Neural progenitor cell (in vitro differentiated cells): ENCODE results near the gene TMEFF2.

ENCODE experiments used
- CTCF ChIP-seq: fragments of 200-600 bp; sonication (generic); IDR thresholded peaks from 2 replicates; pipeline ENCODE4 v1.5.1; 2017; ENCODE audit warnings: antibody characterized with exemption, mild to moderate bottlenecking
- EZH2 ChIP-seq: fragments of 200-600 bp; sonication (generic); IDR thresholded peaks from 2 replicates; pipeline ENCODE4 v1.6.1; 2017; ENCODE audit warnings: antibody characterized with exemption, mild to moderate bottlenecking, moderate library complexity
- EZH2phosphoT487 ChIP-seq: fragments of 200-600 bp; sonication (generic); IDR thresholded peaks from 2 replicates; pipeline ENCODE4 v1.6.1; 2017; ENCODE audit warnings: antibody characterized with exemption

GRCh38 chr2:191915750-191916149 is 279.0 kb downstream of the TMEFF2 start:
- TF ChIP-seq CTCF (no peak), EZH2 (no peak), EZH2phosphoT487 (no peak)
